ENCODE data around the gene ZSWIM3.

DNA sequence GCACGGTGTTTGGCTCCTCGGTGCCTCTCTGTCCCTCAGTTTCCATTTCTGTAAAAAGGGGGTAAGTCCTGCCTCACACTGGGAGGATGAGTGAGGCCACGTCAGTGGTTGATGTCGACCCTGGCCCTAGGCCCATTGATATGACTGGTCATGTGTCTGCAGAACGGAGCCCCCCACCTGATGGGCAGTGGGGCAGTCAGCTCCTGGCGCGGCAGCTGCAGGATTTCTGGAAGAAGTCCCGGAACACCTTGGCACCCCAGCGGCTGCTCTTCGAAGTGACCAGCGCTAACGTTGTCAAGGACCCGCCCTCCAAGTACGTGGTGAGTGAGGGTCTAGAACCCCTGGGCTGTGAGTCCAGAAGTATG is 22.6 kb upstream of the ZSWIM3 start:
- TF ChIP-seq CTCF (IDR thresholded peaks at IDR 0.05; ENCODE audit: low read depth, low read length, poor library complexity, severe bottlenecking) (no peak), EZH2phosphoT487 (IDR thresholded peaks at IDR 0.05; ENCODE audit: borderline replicate concordance, low read length) (no peak)

Measured in DOHH2 (cell line).